DMS53 treated with DMSO at 0.1 percent for 48 hours (cell line): Measurements from ENCODE around the gene PPP4R1.
A peak's percentile ranks its signal among the peaks of the same experiment; 100 is the strongest.

Source experiments
- DNase-seq: peaks from one replicate; lab custom pipeline; 2025; ENCODE audit not compliant: unreplicated experiment; lab: John Stamatoyannopoulos, UW

The PPP4R1 gene

DNA sequence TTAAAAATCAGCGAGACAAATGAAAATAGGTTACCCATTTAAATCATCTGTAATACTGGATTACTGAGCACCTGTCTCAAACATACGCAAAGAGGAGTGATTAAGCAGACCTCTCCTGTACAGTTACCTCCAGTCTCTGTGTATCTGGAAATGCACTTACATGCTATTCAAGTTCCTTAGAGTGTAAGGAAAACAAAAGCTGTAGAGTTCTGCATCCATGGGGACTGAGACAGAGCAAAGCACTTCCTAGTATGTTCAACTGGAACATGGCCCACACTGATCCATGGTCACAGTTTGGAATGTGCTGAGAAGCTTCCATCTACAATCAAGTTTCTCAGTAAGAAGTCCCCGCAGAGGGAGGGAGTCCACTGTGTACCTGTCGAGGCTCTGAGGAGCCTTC lies 63.9 kb downstream of the PPP4R1 start:
- no peak for DNase-seq

DNA sequence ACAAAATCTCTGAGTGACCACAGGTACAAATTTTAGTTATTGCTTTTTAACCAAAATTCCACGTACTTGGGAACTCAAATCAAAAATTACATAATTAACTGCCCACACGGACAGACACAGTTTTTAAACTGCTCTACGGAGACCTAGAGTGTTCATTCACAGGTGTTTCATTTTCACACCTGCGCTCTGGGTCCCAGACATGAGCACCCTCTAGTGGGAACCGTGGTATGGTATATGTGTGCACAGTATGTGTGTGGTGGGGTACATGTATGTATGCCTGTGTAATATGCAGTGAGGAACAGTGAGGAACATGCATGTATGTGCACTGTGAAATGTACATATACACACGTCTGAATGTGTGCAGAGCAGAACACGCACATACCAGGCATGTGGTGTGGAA lies 65.0 kb downstream of the PPP4R1 start:
- DNase-seq: no peak

DNA sequence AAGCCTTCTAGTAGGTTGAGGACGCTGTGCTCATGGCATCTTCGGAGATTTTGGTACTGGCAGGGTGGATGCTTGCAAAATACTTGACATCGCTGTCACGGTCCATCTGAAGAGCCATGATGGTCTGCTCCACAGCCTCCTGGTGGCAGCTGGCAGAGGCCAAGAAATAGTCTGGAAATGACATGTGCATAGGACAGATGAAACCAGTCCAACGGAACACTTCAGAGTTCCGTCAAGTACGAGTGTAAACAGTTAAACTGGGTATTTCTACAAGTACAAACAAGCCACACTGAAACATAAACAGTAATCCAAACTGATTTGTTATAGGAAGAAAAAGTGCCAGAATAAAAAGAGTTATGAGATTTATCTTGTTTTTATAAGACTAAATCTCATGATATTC lies 66.6 kb downstream of the PPP4R1 start:
- DNase-seq: peak; percentile 99

DNA sequence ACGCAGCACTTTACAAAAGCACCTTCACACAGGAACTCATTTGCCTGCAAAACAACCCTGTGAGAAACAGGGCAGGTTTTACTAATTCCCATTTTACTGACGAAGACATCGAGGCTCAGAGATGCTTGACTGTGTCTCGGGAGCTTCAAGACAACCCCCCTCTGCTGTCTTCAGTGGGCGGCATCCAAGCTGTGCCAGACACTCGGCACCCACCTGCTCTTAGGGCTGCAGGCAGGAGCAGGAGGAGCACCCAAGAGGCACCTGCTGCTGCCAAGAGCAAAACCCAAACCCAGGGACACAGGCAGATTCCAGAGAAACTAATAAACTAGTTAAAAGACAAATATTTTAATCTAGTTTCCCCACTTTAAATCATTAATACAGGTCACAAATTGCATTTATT lies 67.9 kb downstream of the PPP4R1 start:
- DNase-seq: no peak

GRCh38 chr18:9545029-9545428 lies 69.3 kb downstream of the PPP4R1 start:
- no peak for DNase-seq

DNA sequence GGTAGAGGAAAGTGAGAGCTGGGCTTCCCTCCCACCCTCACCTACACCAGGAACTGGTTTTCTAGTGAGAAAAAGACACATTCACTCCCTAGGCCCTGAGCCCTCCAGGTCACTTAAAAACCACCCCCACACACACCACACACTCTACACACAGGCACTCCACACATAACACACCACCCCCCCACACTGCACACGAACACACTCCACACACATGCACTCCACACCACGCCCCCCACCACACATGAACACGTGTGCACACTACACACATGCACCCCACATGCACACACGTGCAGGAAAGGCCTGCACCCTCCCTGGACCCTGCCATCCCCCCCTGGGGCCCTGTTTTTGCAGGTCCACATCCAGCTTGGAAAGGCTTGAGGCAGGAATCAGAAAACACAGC lies 71.4 kb downstream of the PPP4R1 start:
- no peak for DNase-seq

DNA sequence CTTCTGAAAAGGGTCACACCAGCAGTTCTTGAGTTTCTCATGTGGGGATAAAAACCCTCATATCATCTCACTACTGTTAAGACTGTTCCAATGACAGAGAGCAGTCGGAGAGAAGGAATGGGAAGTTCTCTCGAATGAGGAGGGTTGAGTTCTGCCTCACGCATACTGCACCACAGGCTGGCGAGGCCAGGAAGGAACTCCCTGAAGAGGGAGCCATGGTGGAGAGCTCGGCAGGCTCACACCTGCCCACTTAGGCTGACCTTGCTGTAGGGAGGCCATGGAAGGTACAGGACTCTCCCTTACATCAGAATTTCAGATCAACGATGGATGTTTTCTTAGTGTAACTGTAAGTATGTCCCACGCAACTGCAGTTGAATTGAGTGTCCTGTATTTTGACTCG lies 74.4 kb downstream of the PPP4R1 start:
- DNase-seq: no peak

GRCh38 chr18:9539283-9539682 lies 75.1 kb downstream of the PPP4R1 start:
- DNase-seq: no peak

GRCh38 chr18:9537677-9538076 lies 76.7 kb downstream of the PPP4R1 start:
- DNase-seq: no peak

DNA sequence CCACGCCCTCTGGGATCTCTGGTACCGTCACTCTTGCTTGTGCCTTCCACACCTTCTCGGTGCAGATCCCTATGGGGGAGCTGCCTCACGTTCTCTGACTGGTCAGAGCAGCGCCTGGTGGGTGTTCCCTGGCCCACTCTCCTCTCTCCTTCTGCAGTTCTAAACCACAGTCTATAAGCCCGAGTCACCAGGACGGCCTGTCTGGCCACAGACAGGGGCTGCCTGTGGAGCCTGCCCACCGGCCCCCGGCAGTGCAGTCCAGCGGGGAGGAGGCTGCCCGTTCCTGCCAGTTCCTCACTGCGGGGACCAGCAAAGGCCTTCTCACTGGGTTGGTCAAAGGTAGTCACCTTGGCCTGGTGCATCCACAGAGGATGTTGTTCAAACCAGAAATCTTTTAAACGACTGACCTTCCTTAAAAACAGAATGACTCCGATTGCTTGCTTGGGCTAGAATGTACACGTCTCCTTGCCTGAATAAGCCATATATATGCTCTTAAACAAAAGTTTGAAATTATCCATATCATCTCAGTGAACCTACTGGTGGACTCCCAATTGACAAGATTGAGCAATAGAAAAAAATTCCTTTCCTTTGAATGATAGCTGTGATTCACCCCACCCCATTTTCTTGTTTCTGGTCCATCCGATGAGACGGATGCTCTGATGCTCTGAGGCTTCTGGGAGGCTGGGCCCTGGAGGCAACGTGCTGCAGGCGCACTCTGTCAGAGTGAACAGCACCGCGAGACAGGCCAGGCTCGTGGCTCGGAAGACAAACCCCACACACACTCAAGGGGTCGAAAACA lies 77.8 kb downstream of the PPP4R1 start:
- DNase-seq: no peak

DNA sequence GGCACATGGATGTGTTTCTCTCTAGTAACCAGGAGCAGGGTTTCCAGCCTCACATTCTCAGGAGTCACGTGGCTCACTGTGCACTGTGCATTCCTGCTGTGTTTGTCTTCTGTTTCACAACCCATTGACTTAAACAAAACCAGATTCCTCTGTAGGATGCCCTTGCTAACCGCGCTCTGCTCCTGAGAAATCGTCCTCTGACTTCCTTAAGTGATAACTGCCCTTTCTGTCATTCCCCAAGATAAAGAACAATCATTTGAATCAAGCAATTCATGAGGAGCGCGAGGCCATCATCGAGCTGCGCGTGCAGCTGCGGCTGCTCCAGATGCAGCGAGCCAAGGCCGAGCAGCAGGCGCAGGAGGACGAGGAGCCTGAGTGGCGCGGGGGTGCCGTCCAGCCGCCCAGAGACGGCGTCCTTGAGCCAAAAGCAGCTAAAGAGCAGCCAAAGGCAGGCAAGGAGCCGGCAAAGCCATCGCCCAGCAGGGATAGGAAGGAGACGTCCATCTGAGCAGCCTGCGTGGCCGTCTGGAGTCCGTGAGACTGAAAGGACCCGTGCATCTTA lies 78.8 kb downstream of the PPP4R1 start:
- no peak for DNase-seq

- no peak for DNase-seq
These were observed 79.5 kb downstream of the PPP4R1 start for GRCh38 chr18:9534844-9535243.

- no peak for DNase-seq
These were observed 82.5 kb downstream of the PPP4R1 start for GRCh38 chr18:9531791-9532410.

- no peak for DNase-seq
These were observed 83.9 kb downstream of the PPP4R1 start for GRCh38 chr18:9530226-9531009.

DNA sequence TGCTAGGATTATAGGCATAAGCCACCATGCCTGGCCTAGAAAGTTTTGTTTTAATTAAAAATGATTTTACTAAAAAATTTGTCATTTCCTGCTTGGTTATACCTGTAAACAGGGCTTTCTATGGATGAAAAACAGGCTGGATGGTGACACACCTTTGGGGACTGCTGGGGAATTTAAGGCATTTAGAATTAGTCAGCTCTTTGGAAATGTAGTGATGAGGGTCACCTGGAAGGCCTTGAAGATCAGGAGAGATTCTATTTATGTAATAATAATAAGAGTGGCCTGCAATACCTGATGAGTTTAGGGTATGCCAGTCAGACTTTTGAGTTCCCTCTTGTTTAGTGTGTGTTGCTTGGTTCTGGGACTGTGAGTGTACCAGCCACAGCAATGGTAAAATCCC lies 87.9 kb downstream of the PPP4R1 start:
- DNase-seq: no peak

GRCh38 chr18:9522952-9523351 lies 91.4 kb downstream of the PPP4R1 start:
- no peak for DNase-seq

- DNase-seq: no peak
These were observed 92.6 kb downstream of the PPP4R1 start for GRCh38 chr18:9521770-9522169.

DNA sequence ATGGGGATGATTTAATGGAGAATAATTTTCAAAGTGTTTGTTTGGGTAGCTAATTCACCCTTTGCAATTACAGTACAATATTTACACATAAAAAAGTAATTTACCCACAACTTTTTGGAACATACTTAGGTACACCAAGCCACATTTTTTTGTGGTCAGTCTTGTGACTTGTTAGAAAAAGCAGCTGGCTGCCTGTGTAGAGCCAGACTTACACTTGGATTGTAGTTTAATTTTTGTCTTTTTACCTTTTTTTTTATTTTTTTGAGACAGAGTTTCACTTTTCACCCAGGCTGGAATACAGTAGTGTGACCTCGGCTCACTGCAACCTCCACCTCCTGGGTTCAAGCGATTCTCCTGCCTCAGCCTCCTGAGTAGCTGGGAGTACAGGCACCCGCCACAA lies 93.7 kb downstream of the PPP4R1 start:
- no peak for DNase-seq

- DNase-seq: no peak
These were observed 95.0 kb downstream of the PPP4R1 start for GRCh38 chr18:9519399-9519798.

GRCh38 chr18:9517869-9518268 lies 96.5 kb downstream of the PPP4R1 start:
- DNase-seq: no peak

GRCh38 chr18:9516437-9517064 lies 97.8 kb downstream of the PPP4R1 start:
- DNase-seq: peak; percentile 88
